Measurements from ENCODE around the gene EIF4H.

Gene EIF4H

DNA sequence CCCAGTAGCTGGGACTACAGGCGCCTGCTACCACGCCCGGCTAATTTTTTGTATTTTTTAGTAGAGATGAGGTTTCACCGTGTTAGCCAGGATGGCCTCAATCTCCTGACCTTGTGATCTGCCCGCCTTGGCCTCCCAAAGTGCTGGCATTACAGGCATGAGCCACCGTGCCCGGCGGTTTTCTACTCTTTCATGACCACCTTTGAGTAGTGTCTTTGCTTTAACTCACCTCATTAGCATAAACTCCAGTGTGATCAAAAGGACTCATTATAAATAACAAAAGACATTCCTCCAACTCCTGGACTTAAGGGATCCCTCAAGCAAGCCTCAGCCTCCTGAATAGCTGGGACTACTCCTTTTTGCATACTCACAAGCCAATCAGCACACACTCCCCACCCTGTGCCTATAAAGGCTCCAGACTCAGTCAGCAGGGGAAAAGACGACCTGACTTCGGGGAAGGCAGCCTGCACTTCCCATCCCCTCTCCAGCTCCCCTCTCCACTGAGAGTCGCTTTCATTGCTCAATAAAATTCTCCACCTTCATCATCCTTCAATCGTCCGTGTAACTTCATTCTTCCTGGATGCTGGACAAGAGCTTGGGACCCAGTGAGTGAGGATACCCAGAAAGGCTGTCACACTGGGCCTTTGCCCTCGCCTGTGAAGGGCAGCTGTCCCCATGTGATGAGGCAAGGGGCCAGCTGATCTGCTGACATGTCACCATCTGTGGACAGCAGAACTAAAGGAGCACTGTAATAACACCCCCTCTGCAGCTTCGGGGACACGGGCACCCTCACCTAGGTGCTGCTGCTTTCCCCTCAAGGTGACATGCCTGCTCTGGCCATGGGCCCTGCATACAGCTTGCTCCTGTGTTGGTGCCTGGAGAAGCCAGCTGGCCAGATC is 35.0 kb upstream of the EIF4H start:
- no peak overlapping the region for H2AFZ ChIP-seq (ENCODE audit: low read length)

DNA sequence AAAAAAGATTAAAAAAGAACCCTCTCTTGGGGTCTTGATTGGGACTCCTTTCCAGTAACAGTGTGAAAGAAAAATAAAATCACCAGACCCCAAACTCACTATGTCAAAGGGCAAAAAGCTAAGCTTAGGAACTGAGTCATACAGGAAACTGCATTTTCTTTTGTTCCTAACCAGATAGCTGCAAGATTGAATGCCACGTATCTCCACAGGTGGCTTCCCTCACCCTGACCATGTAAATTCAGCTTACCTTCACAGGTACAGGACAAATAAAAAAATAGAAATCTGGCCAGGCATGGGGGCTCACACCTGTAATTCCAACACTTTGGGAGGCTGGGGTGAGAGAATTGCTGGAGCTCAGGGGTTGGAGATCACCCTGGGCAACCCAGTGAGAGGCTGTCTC is 32.5 kb upstream of the EIF4H start:
- no peaks in the 10 kb centered on the region for H3K9me2 ChIP-seq (ENCODE audit: low read depth, low read length)
- no peaks in the 10 kb centered on the region; the same call in 1 of the 2 replicates for H3K36me3 ChIP-seq (ENCODE audit: insufficient read depth, low read length)
- peaks cover 16% of the 10 kb centered on the region for H3K9me3 ChIP-seq (ENCODE audit: low read length)
- no peaks in the 10 kb centered on the region for H3F3A ChIP-seq (ENCODE audit: insufficient read depth, low read length)
- no peak overlapping the region for H2AFZ ChIP-seq (ENCODE audit: low read length)
- H3K27ac ChIP-seq (ENCODE audit: low read depth, low read length, poor library complexity, severe bottlenecking), result no peak overlapping the region
- no peak overlapping the region for H3K4me2 ChIP-seq (ENCODE audit: low read length)
- no peak overlapping the region for H3K9ac ChIP-seq (ENCODE audit: low read length)
- no peak overlapping the region for H3K4me3 ChIP-seq (ENCODE audit: low read depth, low read length, poor library complexity, severe bottlenecking)
- TF ChIP-seq EZH2 (IDR thresholded peaks at IDR 0.05; ENCODE audit: borderline replicate concordance, low read length), result no peak
- TF ChIP-seq, protein P1, sequence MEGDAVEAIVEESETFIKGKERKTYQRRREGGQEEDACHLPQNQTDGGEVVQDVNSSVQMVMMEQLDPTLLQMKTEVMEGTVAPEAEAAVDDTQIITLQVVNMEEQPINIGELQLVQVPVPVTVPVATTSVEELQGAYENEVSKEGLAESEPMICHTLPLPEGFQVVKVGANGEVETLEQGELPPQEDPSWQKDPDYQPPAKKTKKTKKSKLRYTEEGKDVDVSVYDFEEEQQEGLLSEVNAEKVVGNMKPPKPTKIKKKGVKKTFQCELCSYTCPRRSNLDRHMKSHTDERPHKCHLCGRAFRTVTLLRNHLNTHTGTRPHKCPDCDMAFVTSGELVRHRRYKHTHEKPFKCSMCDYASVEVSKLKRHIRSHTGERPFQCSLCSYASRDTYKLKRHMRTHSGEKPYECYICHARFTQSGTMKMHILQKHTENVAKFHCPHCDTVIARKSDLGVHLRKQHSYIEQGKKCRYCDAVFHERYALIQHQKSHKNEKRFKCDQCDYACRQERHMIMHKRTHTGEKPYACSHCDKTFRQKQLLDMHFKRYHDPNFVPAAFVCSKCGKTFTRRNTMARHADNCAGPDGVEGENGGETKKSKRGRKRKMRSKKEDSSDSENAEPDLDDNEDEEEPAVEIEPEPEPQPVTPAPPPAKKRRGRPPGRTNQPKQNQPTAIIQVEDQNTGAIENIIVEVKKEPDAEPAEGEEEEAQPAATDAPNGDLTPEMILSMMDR (IDR thresholded peaks at IDR 0.05; ENCODE audit: low read length), result no peak
- peaks cover 6% of the 10 kb centered on the region for H3K4me1 ChIP-seq (ENCODE audit: insufficient read depth, low read length, severe bottlenecking)
- no peaks in the 10 kb centered on the region for H3K79me2 ChIP-seq (ENCODE audit: insufficient read depth, low read length)
- no peaks in the 10 kb centered on the region for H4K20me1 ChIP-seq (ENCODE audit: insufficient read depth, low read length)
- H3K27me3 ChIP-seq (ENCODE audit: insufficient read depth, low read length), result peaks cover 9% of the 10 kb centered on the region; the same call in 1 of the 2 replicates

More for the DNA sequence above, 35.0 kb upstream of the EIF4H start:
- H3K9me2 ChIP-seq (ENCODE audit: low read depth, low read length), result no peaks in the 10 kb centered on the region
- H3K27me3 ChIP-seq (ENCODE audit: insufficient read depth, low read length), result no peaks in the 10 kb centered on the region; the same call in 1 of the 2 replicates
- no peaks in the 10 kb centered on the region for H4K20me1 ChIP-seq (ENCODE audit: insufficient read depth, low read length)
- peaks cover 2% of the 10 kb centered on the region; the same call in 1 of the 2 replicates for H3K9me3 ChIP-seq (ENCODE audit: low read length)
- no peak for TF ChIP-seq EZH2 (IDR thresholded peaks at IDR 0.05; ENCODE audit: borderline replicate concordance, low read length)
- TF ChIP-seq, protein P1 (IDR thresholded peaks at IDR 0.05; ENCODE audit: low read length), result no peak
- no peaks in the 10 kb centered on the region for H3K79me2 ChIP-seq (ENCODE audit: insufficient read depth, low read length)
- H3K36me3 ChIP-seq (ENCODE audit: insufficient read depth, low read length), result no peaks in the 10 kb centered on the region
- no peak overlapping the region for H3K27ac ChIP-seq (ENCODE audit: low read depth, low read length, poor library complexity, severe bottlenecking)
- no peak overlapping the region for H3K4me3 ChIP-seq (ENCODE audit: low read depth, low read length, poor library complexity, severe bottlenecking)
- H3K9ac ChIP-seq (ENCODE audit: low read length), result no peak overlapping the region
- peaks cover 6% of the 10 kb centered on the region for H3K4me1 ChIP-seq (ENCODE audit: insufficient read depth, low read length, severe bottlenecking)
- H3F3A ChIP-seq (ENCODE audit: insufficient read depth, low read length), result no peaks in the 10 kb centered on the region
- H3K4me2 ChIP-seq (ENCODE audit: low read length), result no peak overlapping the region

DNA sequence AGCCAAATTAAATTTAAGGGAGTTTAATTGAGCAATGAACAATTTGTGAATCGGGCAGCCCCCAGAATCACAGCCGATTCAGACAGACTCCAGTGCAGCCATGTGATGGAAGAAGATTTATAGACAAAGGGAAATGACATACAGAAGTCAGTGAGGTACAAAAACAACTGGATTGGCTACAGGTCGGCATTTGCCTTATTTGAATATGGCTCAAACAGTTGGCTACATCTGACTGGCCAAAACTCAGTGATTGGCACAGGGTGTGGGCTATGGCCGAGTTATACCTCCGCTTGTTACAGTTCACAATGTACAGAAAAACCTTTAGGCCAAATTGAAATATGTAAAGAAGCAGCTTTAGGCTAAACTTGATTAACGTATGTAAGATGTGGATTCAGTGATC is 30.8 kb upstream of the EIF4H start:
- no peaks in the 10 kb centered on the region for H3F3A ChIP-seq (ENCODE audit: insufficient read depth, low read length)
- no peaks in the 10 kb centered on the region for H3K9me2 ChIP-seq (ENCODE audit: low read depth, low read length)
- H3K79me2 ChIP-seq (ENCODE audit: insufficient read depth, low read length), result no peaks in the 10 kb centered on the region
- H3K4me3 ChIP-seq (ENCODE audit: low read depth, low read length, poor library complexity, severe bottlenecking), result no peak overlapping the region
- H4K20me1 ChIP-seq (ENCODE audit: insufficient read depth, low read length), result no peaks in the 10 kb centered on the region
- H3K27me3 ChIP-seq (ENCODE audit: insufficient read depth, low read length), result peaks cover 9% of the 10 kb centered on the region; the same call in 1 of the 2 replicates
- no peaks in the 10 kb centered on the region; the same call in 1 of the 2 replicates for H3K36me3 ChIP-seq (ENCODE audit: insufficient read depth, low read length)
- no peak overlapping the region for H3K9ac ChIP-seq (ENCODE audit: low read length)
- H3K9me3 ChIP-seq (ENCODE audit: low read length), result peaks cover 16% of the 10 kb centered on the region
- peaks cover 6% of the 10 kb centered on the region for H3K4me1 ChIP-seq (ENCODE audit: insufficient read depth, low read length, severe bottlenecking)
- H3K27ac ChIP-seq (ENCODE audit: low read depth, low read length, poor library complexity, severe bottlenecking), result no peak overlapping the region
- TF ChIP-seq EZH2 (IDR thresholded peaks at IDR 0.05; ENCODE audit: borderline replicate concordance, low read length), result no peak
- TF ChIP-seq, protein P1 (IDR thresholded peaks at IDR 0.05; ENCODE audit: low read length), result no peak
- no peak overlapping the region; the same call in 1 of the 2 replicates for H3K4me2 ChIP-seq (ENCODE audit: low read length)
- H2AFZ ChIP-seq (ENCODE audit: low read length), result no peak overlapping the region

All from OCI-LY1 (cell line).